ENCODE measurements around the gene RAP1A. TPM values are rescaled to one million over a fixed set of nuclear protein-coding genes. Genes with fewer than 3 reads are reported as not detected.
"Not testable (repeated sequence)": the region's sequence is repeated elsewhere in the genome, so short reads cannot be mapped to it uniquely, and the experiment has no call there.

RAP1A gene
- polyA plus RNA-seq, 3 donors: 41.2 to 79.1 (median 75.3) TPM

- peaks cover 58 to 62% of the 10 kb centered on the region in 2 donors for H3K4me1 ChIP-seq (ENCODE audit: control insufficient read depth in 1 of 2, insufficient read depth in 2 of 2, low read length in 2 of 2)
- H3K27ac Mint-ChIP-seq: peak within 1 kb of the TSS; percentile 83 to 99 (median 95)
- peaks cover 0 to 17% (median 6%) of the 10 kb centered on the region in 7 donors for H3K9me3 Mint-ChIP-seq
- H4K20me1 ChIP-seq (ENCODE audit: insufficient read depth, low read length): no peaks in the 10 kb centered on the region
- H3K79me2 ChIP-seq (ENCODE audit: insufficient read depth, low read length): no peaks in the 10 kb centered on the region
- H3K27me3 ChIP-seq (ENCODE audit: control insufficient read depth in 2 of 2, insufficient read depth in 2 of 2, low read length in 2 of 2): peaks cover 22 to 54% of the 10 kb centered on the region in 2 donors
- H3K27ac ChIP-seq (ENCODE audit: low read depth in 1 of 2, low read length in 2 of 2): peak within 1 kb of the TSS; percentile 78 to 81
- under 1% methylated on average over 40 of the region's 59 CpGs for WGBS (ENCODE audit: insufficient coverage)
- H3K27me3 Mint-ChIP-seq (ENCODE audit: low read depth in 3 of 3): peaks cover 51 to 70% (median 54%) of the 10 kb centered on the region in 3 donors
- peak within 1 kb of the TSS; percentile 83 for H2AFZ ChIP-seq (ENCODE audit: insufficient read depth, low read depth, low read length, poor library complexity, severe bottlenecking)
- H3K36me3 ChIP-seq (replicated peaks in 1 of 2; ENCODE audit: control insufficient read depth in 1 of 2, insufficient read depth in 2 of 2, low read length in 2 of 2): no peaks in the 10 kb centered on the region
- peak within 1 kb of the TSS; percentile 46 to 79 (median 63) for H3K4me3 ChIP-seq (replicated peaks in 1 of 3; ENCODE audit: low read depth in 2 of 3, low read length in 3 of 3)
- peak; percentile 80 to 86 (median 82) for DNase-seq
- TF ChIP-seq, protein P1, sequence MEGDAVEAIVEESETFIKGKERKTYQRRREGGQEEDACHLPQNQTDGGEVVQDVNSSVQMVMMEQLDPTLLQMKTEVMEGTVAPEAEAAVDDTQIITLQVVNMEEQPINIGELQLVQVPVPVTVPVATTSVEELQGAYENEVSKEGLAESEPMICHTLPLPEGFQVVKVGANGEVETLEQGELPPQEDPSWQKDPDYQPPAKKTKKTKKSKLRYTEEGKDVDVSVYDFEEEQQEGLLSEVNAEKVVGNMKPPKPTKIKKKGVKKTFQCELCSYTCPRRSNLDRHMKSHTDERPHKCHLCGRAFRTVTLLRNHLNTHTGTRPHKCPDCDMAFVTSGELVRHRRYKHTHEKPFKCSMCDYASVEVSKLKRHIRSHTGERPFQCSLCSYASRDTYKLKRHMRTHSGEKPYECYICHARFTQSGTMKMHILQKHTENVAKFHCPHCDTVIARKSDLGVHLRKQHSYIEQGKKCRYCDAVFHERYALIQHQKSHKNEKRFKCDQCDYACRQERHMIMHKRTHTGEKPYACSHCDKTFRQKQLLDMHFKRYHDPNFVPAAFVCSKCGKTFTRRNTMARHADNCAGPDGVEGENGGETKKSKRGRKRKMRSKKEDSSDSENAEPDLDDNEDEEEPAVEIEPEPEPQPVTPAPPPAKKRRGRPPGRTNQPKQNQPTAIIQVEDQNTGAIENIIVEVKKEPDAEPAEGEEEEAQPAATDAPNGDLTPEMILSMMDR (IDR thresholded peaks at IDR 0.05): no peak
- H3K4me3 Mint-ChIP-seq: peak within 1 kb of the TSS; percentile 89 to 98
- peaks cover 7 to 21% of the 10 kb centered on the region in 2 donors for H3K36me3 Mint-ChIP-seq
- intact Hi-C loops (cut with micrococcal nuclease): loop anchor here (10.0 kb wide), 4 partner anchors 125 to 775 kb away; partner anchors contain the start of genes ADORA3 (in 1 of the 2), DENND2D (in 1 of the 2), LRIF1 (in 1 of the 2) and RAP1A (in 1 of the 2)
- H3K9ac ChIP-seq (ENCODE audit: insufficient read depth, low read length, poor library complexity, severe bottlenecking): peak within 1 kb of the TSS; percentile 77
- H3K4me2 ChIP-seq (replicated peaks; ENCODE audit: extremely low read depth, low read length, poor library complexity, severe bottlenecking): peak within 1 kb of the TSS; percentile 79
- peaks cover 0 to 4% of the 10 kb centered on the region in 2 donors for H3K9me3 ChIP-seq (replicated peaks in 1 of 2; ENCODE audit: control insufficient read depth in 1 of 2, insufficient read depth in 1 of 2, low read length in 2 of 2)
- H3K4me1 Mint-ChIP-seq: peaks cover 31% of the 10 kb centered on the region
Measured at GRCh38 chr1:111739194-111739924, 119.8 kb downstream of the RAP1A start, which contains the start of gene INKA2. TSS of gene INKA2 (minus strand) at chr1:111739395. CDS start at chr1:111739242, 153 bp downstream.

GRCh38 chr1:111739925-111740765 lies 120.6 kb downstream of the RAP1A start:
- no peaks in the 10 kb centered on the region for H3K36me3 ChIP-seq (replicated peaks in 1 of 2; ENCODE audit: control insufficient read depth in 1 of 2, insufficient read depth in 2 of 2, low read length in 2 of 2)
- no peaks in the 10 kb centered on the region for H3K79me2 ChIP-seq (ENCODE audit: insufficient read depth, low read length)
- Mint-ChIP-seq H3K4me1 (peaks cover 31% of the 10 kb centered on the region), H3K9me3 (peaks cover 0 to 17% (median 6%) of the 10 kb centered on the region in 7 donors), H3K4me3 (peak overlapping the region; percentile 89 to 98), H3K27ac (peak overlapping the region; percentile 57 to 95 (median 89)), H3K27me3 (ENCODE audit: low read depth in 3 of 3) (peaks cover 51 to 70% (median 54%) of the 10 kb centered on the region in 3 donors), H3K36me3 (peaks cover 7 to 21% of the 10 kb centered on the region in 2 donors)
- H3K9me3 ChIP-seq (replicated peaks in 1 of 2; ENCODE audit: control insufficient read depth in 1 of 2, insufficient read depth in 1 of 2, low read length in 2 of 2): peaks cover 0 to 4% of the 10 kb centered on the region in 2 donors
- peaks cover 50 to 54% of the 10 kb centered on the region in 2 donors for H3K4me1 ChIP-seq (ENCODE audit: control insufficient read depth in 1 of 2, insufficient read depth in 2 of 2, low read length in 2 of 2)
- H4K20me1 ChIP-seq (ENCODE audit: insufficient read depth, low read length): no peaks in the 10 kb centered on the region
- TF ChIP-seq, protein P1 (IDR thresholded peaks at IDR 0.05): no peak
- DNase-seq: peak in 1 of 3 donors; percentile 21
- H3K4me3 ChIP-seq (replicated peaks in 1 of 3; ENCODE audit: low read depth in 2 of 3, low read length in 3 of 3): peak overlapping the region; percentile 46 to 79 (median 63)
- H3K27ac ChIP-seq (ENCODE audit: low read depth in 1 of 2, low read length in 2 of 2): peak overlapping the region in 1 of 2 donors; percentile 81
- H3K27me3 ChIP-seq (ENCODE audit: control insufficient read depth in 2 of 2, insufficient read depth in 2 of 2, low read length in 2 of 2): peaks cover 22 to 54% of the 10 kb centered on the region in 2 donors
- H2AFZ ChIP-seq (ENCODE audit: insufficient read depth, low read depth, low read length, poor library complexity, severe bottlenecking): peak overlapping the region; percentile 83
- WGBS (ENCODE audit: insufficient coverage): 1% methylated on average over 57 of the region's 63 CpGs
- peak overlapping the region; percentile 79 for H3K4me2 ChIP-seq (replicated peaks; ENCODE audit: extremely low read depth, low read length, poor library complexity, severe bottlenecking)
- intact Hi-C loops (cut with micrococcal nuclease): loop anchor here (10.0 kb wide), 5 partner anchors 125 to 775 kb away; partner anchors contain the start of genes ADORA3 (in 1 of the 2), DENND2D (in 1 of the 2), LRIF1 (in 1 of the 2) and RAP1A (in 1 of the 2)
- peak overlapping the region; percentile 33 for H3K9ac ChIP-seq (ENCODE audit: insufficient read depth, low read length, poor library complexity, severe bottlenecking)

DNA sequence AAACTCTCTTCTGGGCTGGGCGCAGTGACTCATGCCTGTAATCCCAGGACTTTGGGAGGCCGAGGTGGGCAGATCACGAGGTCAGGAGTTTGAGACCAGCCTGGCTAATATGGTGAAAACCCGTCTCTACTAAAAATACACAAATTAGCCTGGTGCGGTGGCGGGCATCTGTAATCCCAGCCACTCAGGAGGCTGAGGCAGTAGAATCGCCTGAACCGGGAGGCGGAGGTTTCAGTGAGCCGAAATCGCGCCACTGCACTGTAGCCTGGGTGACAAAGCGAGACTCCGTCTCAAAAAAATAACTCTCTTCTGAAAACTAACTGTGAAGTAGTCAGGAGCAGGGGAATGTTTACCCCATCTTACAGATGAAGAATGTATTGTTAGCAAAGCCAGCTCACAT lies 122.7 kb downstream of the RAP1A start:
- not testable (repeated sequence) for H4K20me1 ChIP-seq (ENCODE audit: insufficient read depth, low read length); H3K4me2 ChIP-seq (replicated peaks; ENCODE audit: extremely low read depth, low read length, poor library complexity, severe bottlenecking); DNase-seq; H3K36me3 ChIP-seq (replicated peaks in 1 of 2; ENCODE audit: control insufficient read depth in 1 of 2, insufficient read depth in 2 of 2, low read length in 2 of 2); H2AFZ ChIP-seq (ENCODE audit: insufficient read depth, low read depth, low read length, poor library complexity, severe bottlenecking); H3K9me3 ChIP-seq (replicated peaks in 1 of 2; ENCODE audit: control insufficient read depth in 1 of 2, insufficient read depth in 1 of 2, low read length in 2 of 2); H3K79me2 ChIP-seq (ENCODE audit: insufficient read depth, low read length); H3K27ac ChIP-seq (ENCODE audit: low read depth in 1 of 2, low read length in 2 of 2); H3K9ac ChIP-seq (ENCODE audit: insufficient read depth, low read length, poor library complexity, severe bottlenecking); H3K4me3 ChIP-seq (replicated peaks in 1 of 3; ENCODE audit: low read depth in 2 of 3, low read length in 3 of 3)
- peaks cover 7 to 16% of the 10 kb centered on the region in 2 donors for H3K36me3 Mint-ChIP-seq
- Histone ChIP-seq H3K27me3 (ENCODE audit: control insufficient read depth in 2 of 2, insufficient read depth in 2 of 2, low read length in 2 of 2) (peaks cover 22 to 49% of the 10 kb centered on the region in 2 donors), H3K4me1 (ENCODE audit: control insufficient read depth in 1 of 2, insufficient read depth in 2 of 2, low read length in 2 of 2) (peaks cover 30 to 34% of the 10 kb centered on the region in 2 donors)
- H3K4me1 Mint-ChIP-seq: peaks cover 27% of the 10 kb centered on the region
- H3K27me3 Mint-ChIP-seq (ENCODE audit: low read depth in 3 of 3): peaks cover 48 to 63% (median 50%) of the 10 kb centered on the region in 3 donors
- peaks cover 0 to 17% (median 6%) of the 10 kb centered on the region in 7 donors for H3K9me3 Mint-ChIP-seq
- peak overlapping the region in 1 of 2 donors; percentile 92 for H3K4me3 Mint-ChIP-seq
- WGBS (ENCODE audit: insufficient coverage): 100% methylated on average over 4 of the region's 14 CpGs
- peak overlapping the region in 1 of 7 donors; percentile 63 for H3K27ac Mint-ChIP-seq
- intact Hi-C loops (cut with micrococcal nuclease): loop anchor here in 1 of 2 donors (10.0 kb wide), 1 partner anchor 257 kb away; no protein-coding TSS in a partner anchor

Data from CD14-positive monocyte (primary cell).